Mesendoderm (in vitro differentiated cells): ENCODE data around the gene CLMP.
A peak's percentile ranks its signal among the peaks of the same experiment; 100 is the strongest.

ENCODE experiments used
- DNase-seq: peaks from one replicate; pipeline ENCODE4 v3.0.0; 2013
- H2AK5ac ChIP-seq: 2 replicates; pipeline ENCODE4 v1.6.1; 2013; ENCODE audit warnings: low read length, inconsistent platforms
- H2BK120ac ChIP-seq: 2 replicates; pipeline ENCODE4 v1.6.1; 2013; ENCODE audit warnings: low read depth, mild to moderate bottlenecking, low read length, moderate library complexity, mixed read lengths
- H2BK15ac ChIP-seq: replicated peaks from 2 replicates; pipeline ENCODE4 v1.6.1; 2013; ENCODE audit warnings: low read depth, mild to moderate bottlenecking, moderate library complexity
- H2BK5ac ChIP-seq: 2 replicates; pipeline ENCODE4 v1.6.1; 2013; ENCODE audit warnings: low read length, inconsistent platforms
- H3K18ac ChIP-seq: 2 replicates; pipeline ENCODE4 v1.6.1; 2013; ENCODE audit warnings: mild to moderate bottlenecking, low read length, mixed read lengths
- H3K23ac ChIP-seq: one replicate; pipeline ENCODE4 v1.6.1; 2013; ENCODE audit warnings: low read length
- H3K27ac ChIP-seq: 2 replicates; pipeline ENCODE4 v1.5.1; 2013; ENCODE audit warnings: low read depth, mild to moderate bottlenecking, inconsistent platforms, low read length, moderate library complexity
- H3K27me3 ChIP-seq: 2 replicates; pipeline ENCODE4 v1.6.1; 2013; ENCODE audit warnings: low read length, control low read depth, mild to moderate bottlenecking, inconsistent platforms; ENCODE audit not compliant: insufficient read depth, poor library complexity
- H3K36me3 ChIP-seq: 2 replicates; pipeline ENCODE4 v1.6.1; 2013; ENCODE audit warnings: low read length, inconsistent platforms; ENCODE audit not compliant: control insufficient read depth, insufficient read depth
- H3K4ac ChIP-seq: one replicate; pipeline ENCODE4 v1.6.1; 2013; ENCODE audit warnings: low read depth, mild to moderate bottlenecking, low read length, moderate library complexity
- H3K4me1 ChIP-seq: 2 replicates; pipeline ENCODE4 v1.6.1; 2013; ENCODE audit warnings: low read depth, low read length, inconsistent platforms; ENCODE audit not compliant: control insufficient read depth
- H3K4me2 ChIP-seq: 2 replicates; pipeline ENCODE4 v1.6.1; 2013; ENCODE audit warnings: low read length
- H3K4me3 ChIP-seq: 2 replicates; pipeline ENCODE4 v1.5.1; 2013; ENCODE audit warnings: mild to moderate bottlenecking, low read length
- H3K56ac ChIP-seq: one replicate; pipeline ENCODE4 v1.6.1; 2013; ENCODE audit warnings: low read length
- H3K79me1 ChIP-seq: 2 replicates; pipeline ENCODE4 v1.6.1; 2013; ENCODE audit warnings: low read length, inconsistent platforms
- H3K79me2 ChIP-seq: 2 replicates; pipeline ENCODE4 v1.6.1; 2013; ENCODE audit warnings: mild to moderate bottlenecking, low read length; ENCODE audit not compliant: control insufficient read depth, insufficient read depth
- H3K9ac ChIP-seq: 2 replicates; pipeline ENCODE4 v1.6.1; 2013; ENCODE audit warnings: low read length, inconsistent platforms
- H4K5ac ChIP-seq: one replicate; pipeline ENCODE4 v1.6.1; 2013; ENCODE audit warnings: low read length
- H4K8ac ChIP-seq: one replicate; pipeline ENCODE4 v1.6.1; 2013; ENCODE audit warnings: low read depth, mild to moderate bottlenecking, control low read depth, low read length, moderate library complexity
- WGBS: extraction: QIAGEN DNeasy Blood & Tissue Kit; methylation state at CpG from one replicate; pipeline ENCODE4 v1.1.7; 2013; ENCODE audit warnings: low lambda C conversion rate, missing lambda C conversion rate; ENCODE audit not compliant: insufficient coverage; ENCODE audit errors: extremely low coverage; 5-methylcytosine and 5-hydroxymethylcytosine counted together

CLMP gene

DNA sequence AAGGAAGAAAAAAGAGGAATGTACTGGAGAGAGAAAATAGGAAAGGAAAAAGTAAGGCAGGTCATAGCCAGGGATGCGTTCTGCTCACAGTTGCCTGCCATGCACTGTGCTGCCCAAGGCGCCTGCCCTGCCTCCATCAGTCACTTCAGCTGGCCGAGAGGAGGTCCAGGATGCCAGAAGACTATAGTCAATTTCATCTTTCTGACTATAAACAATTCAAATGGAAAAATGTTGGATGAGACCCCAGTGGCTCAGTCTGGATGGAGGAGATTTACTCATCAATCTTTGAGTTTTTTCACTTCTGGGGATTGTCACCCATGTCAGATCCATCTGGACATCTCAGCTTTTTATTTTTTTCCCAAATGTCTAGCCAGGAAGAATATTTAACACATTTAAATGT lies 36.7 kb upstream of the CLMP start:
- no CpG with 5 or more reads among the region's 3 CpGs for WGBS
- no peak overlapping the region for H2BK120ac ChIP-seq
- no peaks in the 10 kb centered on the region for H3K79me1 ChIP-seq
- no peak overlapping the region for H3K18ac ChIP-seq
- H3K4me1 ChIP-seq, result peaks cover 6% of the 10 kb centered on the region
- no peak overlapping the region for H2BK15ac ChIP-seq
- H4K5ac ChIP-seq, result no peak overlapping the region
- no peaks in the 10 kb centered on the region for H3K79me2 ChIP-seq
- H2BK5ac ChIP-seq, result no peak overlapping the region
- H3K4me2 ChIP-seq, result no peak overlapping the region
- H3K23ac ChIP-seq, result no peak overlapping the region
- no peak overlapping the region for H3K27ac ChIP-seq
- no peaks in the 10 kb centered on the region for H3K36me3 ChIP-seq
- H3K27me3 ChIP-seq, result no peaks in the 10 kb centered on the region
- DNase-seq, result no peak
- no peak overlapping the region for H4K8ac ChIP-seq
- H3K4me3 ChIP-seq, result no peak overlapping the region
- H3K4ac ChIP-seq, result no peak overlapping the region
- H3K9ac ChIP-seq, result no peak overlapping the region
- H2AK5ac ChIP-seq, result no peak overlapping the region
- no peak overlapping the region for H3K56ac ChIP-seq

DNA sequence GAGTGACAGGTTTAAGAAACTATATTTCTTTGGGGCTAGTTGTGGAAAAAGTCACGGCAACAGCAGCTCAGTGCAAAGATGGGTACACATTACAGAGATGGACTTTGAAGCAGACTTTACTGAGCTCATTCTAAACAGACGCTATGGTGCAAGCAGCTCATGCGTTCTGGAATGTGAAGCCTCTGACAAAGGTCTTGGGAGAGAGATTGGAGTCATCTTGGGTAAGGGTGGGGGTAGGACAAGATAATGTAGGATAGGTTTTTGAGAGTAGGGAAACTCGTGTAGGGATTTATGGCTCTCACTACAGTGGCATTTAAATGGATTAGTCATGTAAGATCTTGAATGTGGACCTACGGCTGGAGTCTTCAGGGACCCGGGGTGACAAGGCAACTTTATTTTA lies 36.2 kb upstream of the CLMP start:
- DNase-seq, result peak; percentile 56
- Histone ChIP-seq H3K79me1 (no peaks in the 10 kb centered on the region), H3K4me3 (no peak overlapping the region), H2BK120ac (no peak overlapping the region), H3K27ac (no peak overlapping the region), H2AK5ac (no peak overlapping the region), H3K9ac (no peak overlapping the region), H3K4ac (no peak overlapping the region), H3K18ac (no peak overlapping the region), H2BK5ac (no peak overlapping the region), H3K56ac (peak overlapping the region; percentile 17), H3K23ac (no peak overlapping the region), H3K27me3 (no peaks in the 10 kb centered on the region), H4K5ac (no peak overlapping the region), H3K79me2 (no peaks in the 10 kb centered on the region), H2BK15ac (no peak overlapping the region), H3K36me3 (no peaks in the 10 kb centered on the region), H3K4me1 (peaks cover 6% of the 10 kb centered on the region), H4K8ac (no peak overlapping the region), H3K4me2 (no peak overlapping the region)
- WGBS, result no CpG with 5 or more reads among the region's 6 CpGs

GRCh38 chr11:123230346-123230745 lies 35.3 kb upstream of the CLMP start:
- H2BK120ac ChIP-seq, result no peak overlapping the region
- DNase-seq, result no peak
- no peak overlapping the region for H4K5ac ChIP-seq
- H2BK15ac ChIP-seq, result no peak overlapping the region
- no peak overlapping the region for H3K27ac ChIP-seq
- H3K18ac ChIP-seq, result no peak overlapping the region
- no peak overlapping the region for H3K4me2 ChIP-seq
- H3K27me3 ChIP-seq, result no peaks in the 10 kb centered on the region
- H3K36me3 ChIP-seq, result no peaks in the 10 kb centered on the region
- no peak overlapping the region for H2BK5ac ChIP-seq
- H3K79me1 ChIP-seq, result no peaks in the 10 kb centered on the region
- no CpG with 5 or more reads among the region's 3 CpGs for WGBS
- H3K56ac ChIP-seq, result no peak overlapping the region
- no peak overlapping the region for H3K9ac ChIP-seq
- H2AK5ac ChIP-seq, result no peak overlapping the region
- no peak overlapping the region for H3K4me3 ChIP-seq
- no peaks in the 10 kb centered on the region for H3K79me2 ChIP-seq
- H3K4ac ChIP-seq, result no peak overlapping the region
- H3K4me1 ChIP-seq, result peaks cover 8% of the 10 kb centered on the region
- H3K23ac ChIP-seq, result no peak overlapping the region
- H4K8ac ChIP-seq, result no peak overlapping the region

DNA sequence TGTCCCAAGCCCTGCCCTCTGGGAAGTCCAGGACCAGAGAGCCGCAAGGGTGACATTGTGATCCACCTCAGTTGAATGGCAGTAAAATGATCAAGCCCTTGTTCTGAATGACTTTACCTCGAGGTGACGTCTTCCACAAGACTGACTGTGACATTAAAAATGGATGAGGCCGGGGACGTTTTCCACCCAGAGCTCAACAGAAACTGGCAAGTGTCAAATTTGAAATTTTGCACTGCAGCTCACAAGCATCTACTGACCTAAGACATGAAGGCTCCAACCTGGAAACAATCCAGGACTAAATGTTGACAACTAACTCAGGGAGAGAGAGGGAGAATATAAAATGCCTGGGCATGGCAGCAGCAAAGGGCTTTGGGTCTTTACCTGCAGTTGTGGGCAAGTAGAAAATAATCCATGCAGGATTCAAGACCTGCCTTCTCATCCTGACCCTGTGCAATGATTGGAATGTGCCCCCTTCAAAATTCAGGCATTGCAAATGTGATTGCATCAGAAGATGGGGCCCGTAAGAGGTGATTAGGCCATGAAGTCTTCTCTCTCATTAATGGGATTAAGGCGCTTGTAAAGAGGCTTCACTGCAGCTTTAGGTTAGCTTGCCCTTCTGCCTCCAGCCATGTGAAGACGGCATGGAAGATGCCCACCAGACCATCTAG lies 33.6 kb upstream of the CLMP start:
- Histone ChIP-seq H3K4me2 (no peak overlapping the region), H2BK120ac (peak overlapping the region; percentile 73), H3K79me2 (no peaks in the 10 kb centered on the region), H3K27ac (no peak overlapping the region), H2AK5ac (no peak overlapping the region), H3K56ac (peak overlapping the region; percentile 19), H4K8ac (no peak overlapping the region), H4K5ac (no peak overlapping the region), H3K4me1 (peaks cover 5% of the 10 kb centered on the region), H3K27me3 (no peaks in the 10 kb centered on the region), H3K36me3 (no peaks in the 10 kb centered on the region), H3K4ac (peak overlapping the region; percentile 70), H3K79me1 (no peaks in the 10 kb centered on the region), H3K4me3 (no peak overlapping the region), H3K18ac (peak overlapping the region; percentile 72), H2BK5ac (no peak overlapping the region), H3K9ac (no peak overlapping the region), H2BK15ac (no peak overlapping the region), H3K23ac (no peak overlapping the region)
- DNase-seq, result peak; percentile 84
- WGBS, result no CpG with 5 or more reads among the region's 8 CpGs

DNA sequence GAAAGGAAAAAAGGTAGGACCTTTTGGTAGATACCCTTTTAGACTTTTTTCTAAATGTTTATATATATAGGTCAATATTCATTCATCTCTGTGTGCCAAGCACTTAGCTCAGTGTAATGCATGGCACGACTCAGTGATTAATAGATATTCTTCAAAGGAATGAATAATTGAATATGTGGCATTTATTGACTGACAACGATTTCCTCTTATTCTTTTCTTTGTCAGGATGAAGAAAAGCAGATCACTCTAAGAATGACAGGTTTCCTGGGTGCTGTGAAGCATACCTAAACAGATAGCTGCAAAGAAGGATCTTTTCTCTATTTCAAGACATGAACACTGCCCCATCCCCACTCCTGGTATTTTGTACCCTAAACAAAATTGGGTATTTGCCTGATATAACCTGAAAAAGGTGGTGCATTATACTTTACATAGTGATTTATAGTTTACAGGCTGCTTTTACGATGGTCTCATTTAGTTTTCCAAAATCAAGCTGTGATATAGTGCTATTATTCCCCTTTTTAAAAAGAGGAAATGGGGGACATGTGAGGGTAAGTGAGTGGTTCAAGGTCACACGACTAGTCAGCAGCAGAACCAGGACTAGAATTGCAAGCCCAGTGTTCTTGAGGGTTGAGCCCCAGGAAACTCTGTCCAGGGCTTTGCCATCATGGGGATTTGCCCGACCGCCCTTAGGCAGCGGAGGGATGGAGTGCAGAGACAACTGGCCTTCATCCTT lies 32.9 kb upstream of the CLMP start:
- Histone ChIP-seq H3K9ac (no peak overlapping the region), H3K4me3 (no peak overlapping the region), H2BK15ac (no peak overlapping the region), H3K4me1 (peaks cover 2% of the 10 kb centered on the region), H3K4ac (peak overlapping the region; percentile 70), H3K27ac (no peak overlapping the region), H3K36me3 (no peaks in the 10 kb centered on the region), H3K56ac (peak overlapping the region; percentile 19), H4K8ac (no peak overlapping the region), H3K18ac (peak overlapping the region; percentile 13), H3K27me3 (no peaks in the 10 kb centered on the region), H3K79me2 (no peaks in the 10 kb centered on the region), H2BK5ac (no peak overlapping the region), H2BK120ac (peak overlapping the region; percentile 73), H3K79me1 (no peaks in the 10 kb centered on the region), H3K23ac (no peak overlapping the region), H3K4me2 (no peak overlapping the region), H4K5ac (no peak overlapping the region), H2AK5ac (no peak overlapping the region)
- no peak for DNase-seq
- WGBS, result no CpG with 5 or more reads among the region's 7 CpGs
